ENCODE data around the gene VEZF1.

DNA sequence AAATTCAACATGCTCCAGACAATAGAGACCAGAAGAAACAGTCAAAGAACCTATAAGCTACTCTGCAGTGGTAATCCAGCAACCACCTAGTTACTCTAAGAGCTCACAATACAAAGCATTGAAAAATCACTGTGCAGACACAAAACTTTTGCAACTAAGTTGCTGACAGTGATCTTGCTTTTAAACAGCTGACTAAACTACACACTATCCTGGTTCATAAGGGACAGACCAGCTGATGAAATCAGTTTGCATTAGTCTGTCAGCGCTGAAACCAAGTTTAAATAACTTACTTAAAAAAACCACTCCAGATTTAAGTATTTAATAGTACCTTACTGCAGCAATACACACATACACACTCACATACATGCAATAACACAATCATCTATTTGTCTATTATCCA lies 4.6 kb downstream of the VEZF1 start:
- TF ChIP-seq, protein P1, sequence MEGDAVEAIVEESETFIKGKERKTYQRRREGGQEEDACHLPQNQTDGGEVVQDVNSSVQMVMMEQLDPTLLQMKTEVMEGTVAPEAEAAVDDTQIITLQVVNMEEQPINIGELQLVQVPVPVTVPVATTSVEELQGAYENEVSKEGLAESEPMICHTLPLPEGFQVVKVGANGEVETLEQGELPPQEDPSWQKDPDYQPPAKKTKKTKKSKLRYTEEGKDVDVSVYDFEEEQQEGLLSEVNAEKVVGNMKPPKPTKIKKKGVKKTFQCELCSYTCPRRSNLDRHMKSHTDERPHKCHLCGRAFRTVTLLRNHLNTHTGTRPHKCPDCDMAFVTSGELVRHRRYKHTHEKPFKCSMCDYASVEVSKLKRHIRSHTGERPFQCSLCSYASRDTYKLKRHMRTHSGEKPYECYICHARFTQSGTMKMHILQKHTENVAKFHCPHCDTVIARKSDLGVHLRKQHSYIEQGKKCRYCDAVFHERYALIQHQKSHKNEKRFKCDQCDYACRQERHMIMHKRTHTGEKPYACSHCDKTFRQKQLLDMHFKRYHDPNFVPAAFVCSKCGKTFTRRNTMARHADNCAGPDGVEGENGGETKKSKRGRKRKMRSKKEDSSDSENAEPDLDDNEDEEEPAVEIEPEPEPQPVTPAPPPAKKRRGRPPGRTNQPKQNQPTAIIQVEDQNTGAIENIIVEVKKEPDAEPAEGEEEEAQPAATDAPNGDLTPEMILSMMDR (IDR thresholded peaks at IDR 0.05), result no peak
- no peak for TF ChIP-seq POLR2A (IDR thresholded peaks at IDR 0.05)

Measured in thyroid gland (tissue), 4 donors.